ENCODE results near the gene PTPRE.

Gene PTPRE

GRCh38 chr10:128095027-128095752, 188.3 kb downstream of the PTPRE start:
- DNase-seq (ENCODE audit: low read depth), result no peak
- no peak for TF ChIP-seq CTCF (conservative IDR thresholded peaks at IDR 0.05; ENCODE audit: low read depth, low read length)
- H3K4me3 ChIP-seq (ENCODE audit: low read length), result no peak overlapping the region

- no peak overlapping the region for H3K4me3 ChIP-seq (ENCODE audit: low read length)
- DNase-seq (ENCODE audit: low read depth), result no peak
- TF ChIP-seq CTCF (conservative IDR thresholded peaks at IDR 0.05; ENCODE audit: low read depth, low read length), result no peak
Observed at GRCh38 chr10:128095753-128096469, 189.0 kb downstream of the PTPRE start.

GRCh38 chr10:128096486-128097199, 189.7 kb downstream of the PTPRE start:
- no peak overlapping the region for H3K4me3 ChIP-seq (ENCODE audit: low read length)
- no peak for DNase-seq (ENCODE audit: low read depth)
- no peak for TF ChIP-seq CTCF (conservative IDR thresholded peaks at IDR 0.05; ENCODE audit: low read depth, low read length)

- DNase-seq (ENCODE audit: low read depth), result no peak
- H3K4me3 ChIP-seq (ENCODE audit: low read length), result no peak overlapping the region
- TF ChIP-seq CTCF (conservative IDR thresholded peaks at IDR 0.05; ENCODE audit: low read depth, low read length), result no peak
Observed at GRCh38 chr10:128097783-128098182, 190.9 kb downstream of the PTPRE start.

- TF ChIP-seq CTCF (conservative IDR thresholded peaks at IDR 0.05; ENCODE audit: low read depth, low read length), result no peak
- no peak overlapping the region for H3K4me3 ChIP-seq (ENCODE audit: low read length)
- no peak for DNase-seq (ENCODE audit: low read depth)
Observed at GRCh38 chr10:128098631-128099030, 191.7 kb downstream of the PTPRE start.

- H3K4me3 ChIP-seq (ENCODE audit: low read length), result no peak overlapping the region
- no peak for DNase-seq (ENCODE audit: low read depth)
- TF ChIP-seq CTCF (conservative IDR thresholded peaks at IDR 0.05; ENCODE audit: low read depth, low read length), result no peak
Observed at GRCh38 chr10:128099901-128100300, 193.0 kb downstream of the PTPRE start.

All from retinal pigment epithelial cell (primary cell).